GM19468 (cell line): ENCODE results near the gene ASB14.

Experiments used
- ATAC-seq: cut with Tn5 transposase; IDR thresholded peaks from one replicate; pipeline ENCODE4 v1.9.1; 2021; ENCODE audit warnings: mild to moderate bottlenecking, moderate library complexity, moderate number of reproducible peaks; ENCODE audit not compliant: unreplicated experiment; ENCODE audit errors: extremely low read depth

Gene ASB14

DNA sequence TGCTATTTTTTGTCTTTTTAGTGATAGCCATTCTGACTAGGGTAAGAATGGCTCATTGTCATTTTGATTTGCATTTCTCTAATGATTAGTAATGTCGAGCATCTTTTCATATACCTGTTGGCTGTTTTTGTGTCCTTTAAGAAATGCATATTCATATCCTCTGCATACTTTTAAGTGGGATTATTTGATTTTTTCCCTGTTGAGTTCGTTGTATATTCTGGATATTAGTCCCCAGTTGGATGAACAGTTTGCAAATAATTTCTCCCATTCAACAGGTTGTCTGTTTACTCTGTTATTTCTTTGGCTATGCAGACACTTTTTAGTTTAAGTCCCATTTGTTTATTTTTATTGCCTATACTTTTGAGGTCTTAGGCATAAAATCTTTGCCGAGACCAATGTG is 30.6 kb downstream of the ASB14 start:
- ATAC-seq, result no peak

- no peak for ATAC-seq
Observed at GRCh38 chr3:57261119-57261518, 31.4 kb downstream of the ASB14 start.

DNA sequence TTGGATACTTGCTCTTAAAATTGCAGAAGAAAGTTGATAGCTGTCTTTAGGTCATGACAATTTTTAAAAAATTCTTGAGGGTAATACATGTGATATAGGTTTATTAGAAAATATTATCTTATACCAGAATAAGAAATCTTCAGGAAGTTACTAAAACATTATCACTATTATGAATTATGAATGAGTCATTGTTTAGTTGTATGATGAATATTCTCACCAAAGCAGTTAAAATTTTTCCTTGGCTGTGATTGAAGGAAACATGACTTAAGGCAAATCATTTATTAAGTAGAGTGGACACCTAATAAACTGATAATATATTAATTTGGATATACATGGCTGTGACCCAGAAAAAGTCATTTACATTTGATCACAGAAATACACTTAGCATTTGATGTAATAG is 34.8 kb downstream of the ASB14 start:
- ATAC-seq, result no peak

GRCh38 chr3:57256844-57257243 is 35.6 kb downstream of the ASB14 start:
- ATAC-seq, result no peak

- no peak for ATAC-seq
Observed at GRCh38 chr3:57252404-57252803, 40.1 kb downstream of the ASB14 start.

- no peak for ATAC-seq
Observed at GRCh38 chr3:57244946-57245345, 47.5 kb downstream of the ASB14 start.

GRCh38 chr3:57234613-57235575 is 57.6 kb downstream of the ASB14 start:
- ATAC-seq, result no peak

GRCh38 chr3:57233799-57234198 is 58.7 kb downstream of the ASB14 start:
- ATAC-seq, result no peak

GRCh38 chr3:57230006-57230405 is 62.5 kb downstream of the ASB14 start:
- no peak for ATAC-seq

DNA sequence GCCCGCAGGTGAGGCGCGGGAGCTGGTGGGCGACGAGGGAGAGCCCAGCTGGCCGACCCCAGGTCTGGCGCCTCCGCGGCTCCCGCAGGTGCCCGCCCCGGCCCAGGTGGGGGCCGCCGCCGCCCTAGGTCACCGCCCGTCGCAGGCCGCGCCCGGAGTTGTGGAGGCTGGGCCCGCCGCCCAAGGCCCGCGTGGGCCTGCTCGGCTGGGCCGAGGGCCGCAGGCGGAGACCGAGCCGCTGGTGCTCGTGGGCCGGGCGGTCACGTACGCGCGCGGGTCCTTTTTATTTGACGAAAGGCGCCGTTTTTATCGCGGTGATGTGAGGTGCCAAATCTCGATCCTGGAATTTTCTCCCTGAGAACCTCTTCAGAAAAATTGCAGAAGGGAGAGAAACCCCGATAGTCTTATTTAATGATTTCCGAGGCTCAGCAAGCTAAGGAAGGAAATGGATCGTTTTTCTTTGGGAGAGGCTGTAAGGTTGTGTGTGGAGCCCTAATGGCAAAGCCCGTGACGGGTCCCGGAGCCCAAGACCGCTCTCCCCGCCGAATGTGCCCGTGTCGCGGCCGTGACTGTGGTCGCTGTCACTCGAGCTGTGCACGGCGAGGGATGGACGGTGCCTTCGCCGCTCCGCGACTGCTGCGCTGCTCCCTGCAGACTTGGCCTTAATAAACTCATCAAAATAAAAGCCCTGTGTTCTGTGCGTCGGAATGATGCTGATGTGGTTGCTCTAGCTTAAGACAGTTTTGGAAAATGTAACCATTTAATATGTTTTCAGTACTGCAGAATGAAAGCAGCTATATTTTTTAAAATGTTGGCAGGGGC is 64.3 kb downstream of the ASB14 start:
- no peak for ATAC-seq

- ATAC-seq, result peak; percentile 75
Observed at GRCh38 chr3:57227204-57227929, 65.1 kb downstream of the ASB14 start, which contains the start of gene APPL1. TSS of gene APPL1 (plus strand) at chr3:57227729. CDS start at chr3:57227884, 155 bp downstream.

GRCh38 chr3:57226176-57226575 is 66.3 kb downstream of the ASB14 start:
- ATAC-seq, result no peak

DNA sequence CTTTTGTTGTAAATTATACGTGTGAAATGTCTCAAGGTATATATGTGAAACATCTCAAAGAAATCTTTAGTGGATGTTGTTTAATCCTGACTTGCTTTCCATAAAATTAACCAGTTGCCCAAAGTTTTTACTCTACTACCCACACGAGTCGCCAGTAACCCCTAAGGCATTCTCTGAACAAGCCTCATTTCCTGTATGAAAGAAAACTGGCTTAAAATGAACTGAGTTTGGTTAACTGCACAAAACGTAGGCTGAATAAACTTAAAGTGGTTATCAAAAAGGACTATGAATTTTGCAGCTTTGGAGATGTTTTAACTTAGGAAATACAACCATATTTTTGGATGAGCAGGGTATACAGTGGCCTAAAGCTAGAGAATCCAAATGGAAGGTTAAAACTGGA is 67.6 kb downstream of the ASB14 start:
- ATAC-seq, result no peak

GRCh38 chr3:57221883-57222282 is 70.6 kb downstream of the ASB14 start:
- ATAC-seq, result no peak
